Measurements from ENCODE around the gene DDA1.

DNA sequence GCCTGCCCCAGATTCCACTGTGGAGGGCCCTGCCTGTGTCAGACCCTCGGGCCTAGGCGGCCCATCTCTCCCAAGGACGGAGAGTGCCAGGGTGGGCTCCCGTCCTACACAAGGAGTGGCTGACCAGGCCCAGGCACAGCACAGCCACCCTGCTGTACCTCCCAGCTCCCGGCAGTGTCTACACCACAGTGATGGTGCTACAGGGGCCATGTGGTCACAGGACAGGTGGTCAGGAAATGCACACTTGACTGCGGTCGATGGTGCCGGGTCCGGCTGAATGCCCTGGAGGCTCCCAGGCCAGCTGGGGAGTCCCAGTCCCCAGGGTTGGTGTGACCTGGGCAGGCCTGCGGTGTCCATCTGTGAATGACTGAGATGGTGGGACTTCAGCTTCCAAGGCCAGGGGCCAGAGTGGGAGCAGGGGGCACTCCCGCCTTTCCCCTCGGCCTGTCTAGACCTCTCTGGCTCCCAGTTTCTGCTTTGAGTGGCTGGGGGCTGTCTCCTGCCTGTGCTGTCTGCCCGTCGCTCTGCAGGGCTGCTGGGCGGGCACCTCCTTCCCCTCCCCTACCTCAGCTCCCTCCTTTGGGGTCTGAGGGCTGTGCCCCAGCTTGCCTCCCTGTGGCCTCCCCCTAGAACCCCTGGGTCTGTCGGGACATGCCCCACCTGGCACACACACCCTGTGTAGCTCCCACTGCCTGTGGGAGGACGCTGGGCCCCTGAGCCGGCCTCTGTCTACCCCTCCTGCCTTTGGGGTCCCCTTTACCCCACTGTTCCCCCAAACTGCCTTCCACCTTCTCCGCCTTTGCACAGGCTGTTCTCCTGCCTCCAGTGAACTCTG, 12.5 kb downstream of the DDA1 start:
- TF ChIP-seq CTCF (IDR thresholded peaks at IDR 0.05; ENCODE audit: low read length) (no peak), EZH2 (optimal IDR thresholded peaks at IDR 0.05; ENCODE audit: low read depth, low read length) (no peak)
